PC-9 (cell line): Measurements from ENCODE around the gene CEP135. TPM values are rescaled to one million over a fixed set of nuclear protein-coding genes. Genes with fewer than 3 reads are reported as not detected.

ENCODE experiments used
- BruUV-seq: library from RNA; stranded (reverse); fragments of 400-500 nt; replicated peaks from 2 replicates; lab custom pipeline; 2021; lab: Mats Ljungman, UMichigan
- CTCF ChIA-PET: fragments of 300-600 bp; sonication (Branson Sonifier 250); formaldehyde crosslinking; loops from one replicate; lab custom pipeline; 2022; ENCODE audit warnings: antibody characterized with exemption; lab: Charles Lee
- POLR2A ChIA-PET: fragments of 300-600 bp; sonication (Branson Sonifier 250); formaldehyde crosslinking; loops from one replicate; lab custom pipeline; 2022; ENCODE audit warnings: antibody characterized with exemption; ENCODE audit not compliant: unreplicated experiment; lab: Charles Lee
- DNase-seq, 2 experiments: peaks; one replicate each; pipeline versions ENCODE4 v3.0.0 to v3.0.0-alpha.2; 2015 to 2022; ENCODE audit warnings: mixed read lengths in 1 of 2
- H2AFZ ChIP-seq: fragments of 200-600 bp; sonication (generic); 2 replicates; pipeline ENCODE4 v1.8.1; 2017; ENCODE audit warnings: antibody characterized with exemption
- H3F3A ChIP-seq: fragments of 200-600 bp; sonication (generic); 2 replicates; pipeline ENCODE4 v1.8.1; 2017; ENCODE audit warnings: antibody characterized with exemption, mild to moderate bottlenecking, low read depth; ENCODE audit not compliant: insufficient read depth
- H3K27ac ChIP-seq: fragments of 200-600 bp; sonication (generic); 2 replicates; pipeline ENCODE4 v1.6.1; 2016; ENCODE audit warnings: mixed run types
- H3K27me3 ChIP-seq: fragments of 200-600 bp; sonication (generic); 2 replicates; pipeline ENCODE4 v1.6.1; 2016; ENCODE audit warnings: low read depth, mixed run types; ENCODE audit not compliant: insufficient read depth
- H3K36me3 ChIP-seq: fragments of 200-600 bp; sonication (generic); 2 replicates; pipeline ENCODE4 v1.6.1; 2016; ENCODE audit warnings: low read depth, mixed run types
- H3K4me1 ChIP-seq: fragments of 200-600 bp; sonication (generic); replicated peaks from 2 replicates; pipeline ENCODE4 v1.6.1; 2016; ENCODE audit warnings: mixed run types; ENCODE audit not compliant: insufficient read depth
- H3K4me2 ChIP-seq: fragments of 200-600 bp; sonication (generic); 2 replicates; pipeline ENCODE4 v1.6.1; 2017; ENCODE audit warnings: mixed run types
- H3K4me3 ChIP-seq: fragments of 200-600 bp; sonication (generic); 2 replicates; pipeline ENCODE4 v1.6.1; 2016; ENCODE audit warnings: mixed run types
- H3K79me2 ChIP-seq: fragments of 200-600 bp; sonication (generic); 2 replicates; pipeline ENCODE4 v1.6.1; 2017; ENCODE audit warnings: low read depth, mixed run types
- H3K9me2 ChIP-seq: fragments of 200-600 bp; sonication (generic); 2 replicates; pipeline ENCODE4 v1.8.1; 2017; ENCODE audit warnings: mild to moderate bottlenecking; ENCODE audit not compliant: insufficient read depth
- H3K9me3 ChIP-seq: fragments of 200-600 bp; sonication (generic); 2 replicates; pipeline ENCODE4 v1.8.1; 2016; ENCODE audit warnings: low read depth; ENCODE audit not compliant: insufficient read depth
- H4K20me1 ChIP-seq: fragments of 200-600 bp; sonication (generic); 2 replicates; pipeline ENCODE4 v1.8.1; 2017; ENCODE audit not compliant: insufficient read depth
- CTCF ChIP-seq: fragments of 200-600 bp; sonication (generic); conservative IDR thresholded peaks from 2 replicates; pipeline ENCODE4 v1.6.1; 2017; ENCODE audit warnings: mixed run types, antibody characterized with exemption, mild to moderate bottlenecking, moderate library complexity
- EZH2 ChIP-seq: fragments of 200-600 bp; sonication (generic); IDR thresholded peaks from 2 replicates; pipeline ENCODE4 v1.8.0; 2017; ENCODE audit warnings: antibody characterized with exemption, low read depth
- intact Hi-C: fragments of 100-400 bp; cut with micrococcal nuclease; formaldehyde crosslinking; loops from one replicate; pipeline ENCODE4 v1.10.0; 2022; ENCODE audit not compliant: unreplicated experiment
- total RNA-seq: library from RNA; stranded (reverse); gene quantifications from 2 replicates; pipeline ENCODE4 v1.2.3, GENCODE V29; 2021

Gene CEP135
- total RNA-seq, 1 experiment from 2014 or later: 8.8 TPM

- ChIA-PET CTCF (no interaction called here), POLR2A (no interaction called here)
- no peaks in the 10 kb centered on the region for H3F3A ChIP-seq
- no peaks in the 10 kb centered on the region for H3K27me3 ChIP-seq
- no peaks in the 10 kb centered on the region for H3K4me1 ChIP-seq
- no peaks in the 10 kb centered on the region for H3K79me2 ChIP-seq
- H2AFZ ChIP-seq: no peak overlapping the region
- no peak overlapping the region for H3K27ac ChIP-seq
- H4K20me1 ChIP-seq: no peaks in the 10 kb centered on the region
- H3K9me2 ChIP-seq: no peaks in the 10 kb centered on the region
- DNase-seq: no peak
- intact Hi-C loops: no loop called here
- BruUV-seq: no TSS peak
- H3K4me3 ChIP-seq: no peak overlapping the region
- no peaks in the 10 kb centered on the region for H3K36me3 ChIP-seq
- H3K9me3 ChIP-seq: no peaks in the 10 kb centered on the region
- no peak for TF ChIP-seq CTCF
- no peak for TF ChIP-seq EZH2
- H3K4me2 ChIP-seq: no peak overlapping the region
Observed at GRCh38 chr4:55973650-55974049, 24.9 kb downstream of the CEP135 start.

GRCh38 chr4:55977811-55978210 is 29.1 kb downstream of the CEP135 start:
- Histone ChIP-seq H2AFZ (no peak overlapping the region), H3K9me3 (no peaks in the 10 kb centered on the region), H3K79me2 (no peaks in the 10 kb centered on the region), H3K4me3 (no peak overlapping the region), H3K36me3 (no peaks in the 10 kb centered on the region), H3K27ac (no peak overlapping the region), H3K27me3 (no peaks in the 10 kb centered on the region), H3K9me2 (no peaks in the 10 kb centered on the region), H3K4me1 (no peaks in the 10 kb centered on the region), H3K4me2 (no peak overlapping the region), H3F3A (no peaks in the 10 kb centered on the region), H4K20me1 (no peaks in the 10 kb centered on the region)
- BruUV-seq: no TSS peak
- ChIA-PET CTCF (no interaction called here), POLR2A (interaction anchor here (0.6 kb wide), 1 partner anchor 145 kb away, joined by 7 read pairs; no protein-coding TSS in a partner anchor)
- DNase-seq: no peak
- intact Hi-C loops: no loop called here
- no peak for TF ChIP-seq CTCF
- TF ChIP-seq EZH2: no peak

- CTCF ChIA-PET: no interaction called here
- no peak for DNase-seq
- Histone ChIP-seq H3K9me3 (no peaks in the 10 kb centered on the region), H2AFZ (no peak overlapping the region), H3K4me2 (no peak overlapping the region), H3K4me3 (no peak overlapping the region), H3K79me2 (no peaks in the 10 kb centered on the region), H3K27me3 (no peaks in the 10 kb centered on the region), H3F3A (no peaks in the 10 kb centered on the region), H3K27ac (no peak overlapping the region), H3K36me3 (no peaks in the 10 kb centered on the region), H4K20me1 (no peaks in the 10 kb centered on the region), H3K9me2 (no peaks in the 10 kb centered on the region), H3K4me1 (no peaks in the 10 kb centered on the region)
- no peak for TF ChIP-seq EZH2
- TF ChIP-seq CTCF: no peak
- intact Hi-C loops: no loop called here
- POLR2A ChIA-PET: no interaction called here
- no TSS peak for BruUV-seq
Observed at GRCh38 chr4:55979562-55979961, 30.8 kb downstream of the CEP135 start.
